HFF-Myc (cell line): Measurements from ENCODE around the gene NYNRIN.
A peak's percentile ranks its signal among the peaks of the same experiment; 100 is the strongest.

ENCODE experiments used
- DNase-seq: peaks from one replicate; pipeline ENCODE4 v3.0.0-alpha.2; 2011; ENCODE audit warnings: low read depth; ENCODE audit errors: extremely low read depth
- H3K4me3 ChIP-seq: replicated peaks from 2 replicates; pipeline ENCODE4 v1.5.1; 2011; ENCODE audit warnings: low read depth, mild to moderate bottlenecking, control low read depth, low read length
- CTCF ChIP-seq: IDR thresholded peaks from 2 replicates; pipeline ENCODE4 v1.5.1; 2012; ENCODE audit warnings: mild to moderate bottlenecking, low read depth, low read length, control low read depth; ENCODE audit errors: missing control alignments

NYNRIN gene

GRCh38 chr14:24409192-24409591 is 10.4 kb downstream of the NYNRIN start:
- H3K4me3 ChIP-seq = no peak overlapping the region
- DNase-seq = no peak
- no peak for TF ChIP-seq CTCF

GRCh38 chr14:24409956-24410355 is 11.2 kb downstream of the NYNRIN start:
- DNase-seq = no peak
- H3K4me3 ChIP-seq = no peak overlapping the region
- TF ChIP-seq CTCF = no peak

- TF ChIP-seq CTCF = peak; percentile 83
- no peak for DNase-seq
- no peak overlapping the region for H3K4me3 ChIP-seq
Observed at GRCh38 chr14:24411443-24412389, 12.9 kb downstream of the NYNRIN start.

GRCh38 chr14:24414077-24414476 is 15.3 kb downstream of the NYNRIN start:
- no peak for TF ChIP-seq CTCF
- H3K4me3 ChIP-seq = no peak overlapping the region
- no peak for DNase-seq

- no peak for TF ChIP-seq CTCF
- H3K4me3 ChIP-seq = no peak overlapping the region
- no peak for DNase-seq
Observed at GRCh38 chr14:24414732-24415420, 16.1 kb downstream of the NYNRIN start.

- no peak for TF ChIP-seq CTCF
- no peak overlapping the region for H3K4me3 ChIP-seq
- no peak for DNase-seq
Observed at GRCh38 chr14:24415421-24416253, 16.8 kb downstream of the NYNRIN start.
